ENCODE data around the gene CHGA. TPM values are rescaled to one million over a fixed set of nuclear protein-coding genes. Genes with fewer than 3 reads are reported as not detected.

The CHGA gene
- polyA plus RNA-seq, 2 of the 4 experiments (the other 2 are of a cell fraction) = 0.32 to 0.70 TPM

DNA sequence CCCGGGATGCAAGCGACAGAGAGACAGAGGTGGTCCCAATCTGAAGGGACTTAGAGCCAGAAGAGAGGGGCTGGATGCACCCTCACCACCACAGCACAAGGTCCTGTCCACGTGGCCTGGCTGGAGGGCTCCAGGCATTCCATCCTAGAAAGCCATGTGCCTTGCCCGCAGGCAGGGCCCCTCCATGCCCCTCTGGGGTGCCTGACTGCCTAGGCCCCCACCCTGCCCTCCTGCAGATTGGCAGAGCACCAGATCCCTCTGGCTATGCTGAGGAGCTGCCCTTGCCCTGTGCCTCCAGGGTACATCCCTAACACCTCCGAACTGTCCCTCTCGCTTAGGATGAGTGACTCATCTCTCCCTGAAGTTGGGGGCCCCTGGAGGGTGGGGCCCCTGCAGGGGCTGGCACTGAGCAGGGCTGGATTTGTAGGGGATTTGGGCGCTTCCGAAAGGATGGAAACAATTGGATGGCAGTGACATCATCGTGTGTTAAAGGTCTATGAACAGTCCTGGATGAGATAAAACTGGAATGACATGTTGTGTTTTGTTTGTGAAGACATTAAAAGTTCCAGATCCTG lies 50.9 kb downstream of the CHGA start:
- no peak for TF ChIP-seq HOXB13 (CRISPR knock-in tag; IDR thresholded peaks at IDR 0.05; ENCODE audit: low read depth)
- no peak for TF ChIP-seq FOXS1 (CRISPR knock-in tag; IDR thresholded peaks at IDR 0.05)
- Histone ChIP-seq H3K9me3 (peaks cover 23% of the 10 kb centered on the region), H3K4me2 (no peak overlapping the region), H3K4me1 (no peaks in the 10 kb centered on the region), H3K4me3 (no peak overlapping the region), H3K27ac (no peak overlapping the region)
- CTCF ChIA-PET = interaction anchor here (1.0 to 2.0 kb wide), 4 partner anchors 22 to 431 kb away, joined by 3 to 10 read pairs (median 6); no protein-coding TSS in a partner anchor
- POLR2A ChIA-PET = no interaction called here
- 86% methylated on average over 9 of the region's 9 CpGs for WGBS (ENCODE audit: missing lambda C conversion rate)
- FAIRE-seq (no peak), DNase-seq (ENCODE audit: low read depth in 1 of 2, low spot score in 1 of 2) (no peak), ATAC-seq (no peak)

DNA sequence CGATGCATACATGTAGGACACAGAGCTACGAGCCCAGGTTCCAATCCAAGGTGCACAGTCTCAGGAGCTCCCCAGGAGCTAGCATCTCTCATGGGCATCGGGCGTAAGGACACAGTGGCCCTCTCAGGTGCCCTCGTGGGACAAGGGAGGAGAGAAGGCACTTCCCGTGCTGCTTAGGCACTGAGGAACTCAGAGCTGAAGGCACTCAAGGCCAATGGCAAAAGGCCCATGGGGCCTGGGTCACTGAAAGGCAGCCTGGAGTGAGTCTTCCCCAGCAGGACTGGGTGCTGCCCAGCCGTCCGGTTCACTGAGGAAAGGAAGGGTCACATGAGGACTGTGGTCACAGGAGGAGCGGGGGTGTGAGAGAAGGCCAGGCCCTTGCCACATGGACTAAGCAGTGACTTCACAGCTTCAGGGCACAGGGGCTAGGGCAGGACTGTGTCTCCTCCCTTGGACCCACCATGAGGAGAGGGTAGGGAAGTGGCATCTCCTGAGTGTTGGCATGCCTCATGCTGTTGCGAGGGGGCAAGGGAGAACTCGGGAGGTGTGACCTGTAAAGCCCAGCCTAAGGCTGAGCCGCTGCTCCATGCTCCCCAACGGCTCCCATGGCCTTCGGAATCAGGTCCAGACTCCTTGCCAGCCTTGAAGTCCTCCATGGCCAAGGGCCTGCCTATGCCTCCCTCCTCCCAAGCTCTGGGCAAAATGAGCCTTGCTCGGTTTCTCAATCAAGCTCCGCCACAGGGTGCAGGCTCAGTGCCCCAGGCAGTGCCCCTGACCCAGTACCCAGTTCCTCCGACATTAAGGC lies 51.8 kb downstream of the CHGA start:
- POLR2A ChIA-PET = no interaction called here
- DNase-seq (ENCODE audit: low read depth in 1 of 2, low spot score in 1 of 2) (no peak), FAIRE-seq (no peak), ATAC-seq (no peak)
- H3K27ac ChIP-seq = no peak overlapping the region
- no peaks in the 10 kb centered on the region for H3K4me1 ChIP-seq
- WGBS (ENCODE audit: missing lambda C conversion rate) = 91% methylated on average over 16 of the region's 17 CpGs
- CTCF ChIA-PET = interaction anchor here (1.0 to 2.0 kb wide), 3 partner anchors 23 to 139 kb away, joined by 3 to 10 read pairs (median 9); no protein-coding TSS in a partner anchor
- no peak overlapping the region for H3K4me3 ChIP-seq
- H3K4me2 ChIP-seq = no peak overlapping the region
- peaks cover 29% of the 10 kb centered on the region for H3K9me3 ChIP-seq
- TF ChIP-seq, protein P1, sequence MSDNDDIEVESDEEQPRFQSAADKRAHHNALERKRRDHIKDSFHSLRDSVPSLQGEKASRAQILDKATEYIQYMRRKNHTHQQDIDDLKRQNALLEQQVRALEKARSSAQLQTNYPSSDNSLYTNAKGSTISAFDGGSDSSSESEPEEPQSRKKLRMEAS (IDR thresholded peaks at IDR 0.05) = no peak
- TF ChIP-seq GATA3 (IDR thresholded peaks at IDR 0.05; ENCODE audit: borderline replicate concordance) = no peak
- TF ChIP-seq, protein P2, sequence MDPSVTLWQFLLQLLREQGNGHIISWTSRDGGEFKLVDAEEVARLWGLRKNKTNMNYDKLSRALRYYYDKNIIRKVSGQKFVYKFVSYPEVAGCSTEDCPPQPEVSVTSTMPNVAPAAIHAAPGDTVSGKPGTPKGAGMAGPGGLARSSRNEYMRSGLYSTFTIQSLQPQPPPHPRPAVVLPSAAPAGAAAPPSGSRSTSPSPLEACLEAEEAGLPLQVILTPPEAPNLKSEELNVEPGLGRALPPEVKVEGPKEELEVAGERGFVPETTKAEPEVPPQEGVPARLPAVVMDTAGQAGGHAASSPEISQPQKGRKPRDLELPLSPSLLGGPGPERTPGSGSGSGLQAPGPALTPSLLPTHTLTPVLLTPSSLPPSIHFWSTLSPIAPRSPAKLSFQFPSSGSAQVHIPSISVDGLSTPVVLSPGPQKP (IDR thresholded peaks at IDR 0.05; ENCODE audit: low read depth, low read length) = no peak
- TF ChIP-seq MAFK (IDR thresholded peaks at IDR 0.05; ENCODE audit: partially characterized antibody) = no peak
- no peak for TF ChIP-seq CEBPB (IDR thresholded peaks at IDR 0.05)
- TF ChIP-seq, protein P3, sequence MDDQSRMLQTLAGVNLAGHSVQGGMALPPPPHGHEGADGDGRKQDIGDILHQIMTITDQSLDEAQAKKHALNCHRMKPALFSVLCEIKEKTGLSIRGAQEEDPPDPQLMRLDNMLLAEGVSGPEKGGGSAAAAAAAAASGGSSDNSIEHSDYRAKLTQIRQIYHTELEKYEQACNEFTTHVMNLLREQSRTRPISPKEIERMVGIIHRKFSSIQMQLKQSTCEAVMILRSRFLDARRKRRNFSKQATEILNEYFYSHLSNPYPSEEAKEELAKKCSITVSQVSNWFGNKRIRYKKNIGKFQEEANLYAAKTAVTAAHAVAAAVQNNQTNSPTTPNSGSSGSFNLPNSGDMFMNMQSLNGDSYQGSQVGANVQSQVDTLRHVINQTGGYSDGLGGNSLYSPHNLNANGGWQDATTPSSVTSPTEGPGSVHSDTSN (IDR thresholded peaks at IDR 0.05) = no peak
- no peak for TF ChIP-seq PHF8 (IDR thresholded peaks at IDR 0.05; ENCODE audit: borderline replicate concordance, low read depth)
- no peak for TF ChIP-seq SREBF2 (IDR thresholded peaks at IDR 0.05)
- no peak for TF ChIP-seq ZC3H11A (IDR thresholded peaks at IDR 0.05)
- no peak for TF ChIP-seq CBX2 (IDR thresholded peaks at IDR 0.05; ENCODE audit: borderline replicate concordance, low read depth)
- TF ChIP-seq NFE2L2 (conservative IDR thresholded peaks at IDR 0.05; ENCODE audit: low read length) = no peak
- TF ChIP-seq ZSCAN20 (CRISPR knock-in tag; IDR thresholded peaks at IDR 0.05) = no peak
- no peak for TF ChIP-seq HOXB5 (CRISPR knock-in tag; IDR thresholded peaks at IDR 0.05)
- TF ChIP-seq, protein P4, sequence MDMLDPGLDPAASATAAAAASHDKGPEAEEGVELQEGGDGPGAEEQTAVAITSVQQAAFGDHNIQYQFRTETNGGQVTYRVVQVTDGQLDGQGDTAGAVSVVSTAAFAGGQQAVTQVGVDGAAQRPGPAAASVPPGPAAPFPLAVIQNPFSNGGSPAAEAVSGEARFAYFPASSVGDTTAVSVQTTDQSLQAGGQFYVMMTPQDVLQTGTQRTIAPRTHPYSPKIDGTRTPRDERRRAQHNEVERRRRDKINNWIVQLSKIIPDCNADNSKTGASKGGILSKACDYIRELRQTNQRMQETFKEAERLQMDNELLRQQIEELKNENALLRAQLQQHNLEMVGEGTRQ (IDR thresholded peaks at IDR 0.05) = no peak

DNA sequence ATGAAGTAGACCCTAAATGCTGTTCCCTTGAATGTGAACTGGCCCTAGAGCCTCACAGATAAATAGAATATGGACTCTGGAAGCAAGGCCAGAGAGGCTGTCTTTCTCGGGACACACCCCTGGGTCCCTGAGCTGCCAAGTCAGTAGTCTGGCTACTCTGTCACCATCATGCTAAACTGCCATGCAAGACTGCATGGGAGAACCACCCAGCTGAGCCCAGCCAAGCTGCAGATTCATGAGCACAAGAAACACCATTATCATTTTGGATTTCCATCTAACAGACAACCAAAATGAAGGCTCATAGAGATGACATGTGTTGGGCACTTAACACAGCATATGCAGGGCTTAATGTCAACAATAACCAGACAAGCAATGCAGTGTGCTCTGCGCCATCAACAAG lies 53.3 kb downstream of the CHGA start:
- H3K27ac ChIP-seq = no peak overlapping the region
- FAIRE-seq = no peak
- no peak overlapping the region for H3K4me3 ChIP-seq
- no peak for DNase-seq (ENCODE audit: low read depth in 1 of 2, low spot score in 1 of 2)
- H3K4me1 ChIP-seq = no peaks in the 10 kb centered on the region
- CTCF ChIA-PET = no interaction called here
- H3K9me3 ChIP-seq = peaks cover 35% of the 10 kb centered on the region
- no peak for TF ChIP-seq HOXB5 (CRISPR knock-in tag; IDR thresholded peaks at IDR 0.05)
- TF ChIP-seq RFX5 (IDR thresholded peaks at IDR 0.05) = no peak
- no peak for TF ChIP-seq NPAS2 (CRISPR knock-in tag; IDR thresholded peaks at IDR 0.05; ENCODE audit: borderline replicate concordance)
- TF ChIP-seq RNF2 (IDR thresholded peaks at IDR 0.05; ENCODE audit: borderline replicate concordance, low read depth) = no peak
- no peak for TF ChIP-seq KDM5A (IDR thresholded peaks at IDR 0.05)
- TF ChIP-seq HOXA7 (CRISPR knock-in tag; IDR thresholded peaks at IDR 0.05) = no peak
- TF ChIP-seq, protein P5, sequence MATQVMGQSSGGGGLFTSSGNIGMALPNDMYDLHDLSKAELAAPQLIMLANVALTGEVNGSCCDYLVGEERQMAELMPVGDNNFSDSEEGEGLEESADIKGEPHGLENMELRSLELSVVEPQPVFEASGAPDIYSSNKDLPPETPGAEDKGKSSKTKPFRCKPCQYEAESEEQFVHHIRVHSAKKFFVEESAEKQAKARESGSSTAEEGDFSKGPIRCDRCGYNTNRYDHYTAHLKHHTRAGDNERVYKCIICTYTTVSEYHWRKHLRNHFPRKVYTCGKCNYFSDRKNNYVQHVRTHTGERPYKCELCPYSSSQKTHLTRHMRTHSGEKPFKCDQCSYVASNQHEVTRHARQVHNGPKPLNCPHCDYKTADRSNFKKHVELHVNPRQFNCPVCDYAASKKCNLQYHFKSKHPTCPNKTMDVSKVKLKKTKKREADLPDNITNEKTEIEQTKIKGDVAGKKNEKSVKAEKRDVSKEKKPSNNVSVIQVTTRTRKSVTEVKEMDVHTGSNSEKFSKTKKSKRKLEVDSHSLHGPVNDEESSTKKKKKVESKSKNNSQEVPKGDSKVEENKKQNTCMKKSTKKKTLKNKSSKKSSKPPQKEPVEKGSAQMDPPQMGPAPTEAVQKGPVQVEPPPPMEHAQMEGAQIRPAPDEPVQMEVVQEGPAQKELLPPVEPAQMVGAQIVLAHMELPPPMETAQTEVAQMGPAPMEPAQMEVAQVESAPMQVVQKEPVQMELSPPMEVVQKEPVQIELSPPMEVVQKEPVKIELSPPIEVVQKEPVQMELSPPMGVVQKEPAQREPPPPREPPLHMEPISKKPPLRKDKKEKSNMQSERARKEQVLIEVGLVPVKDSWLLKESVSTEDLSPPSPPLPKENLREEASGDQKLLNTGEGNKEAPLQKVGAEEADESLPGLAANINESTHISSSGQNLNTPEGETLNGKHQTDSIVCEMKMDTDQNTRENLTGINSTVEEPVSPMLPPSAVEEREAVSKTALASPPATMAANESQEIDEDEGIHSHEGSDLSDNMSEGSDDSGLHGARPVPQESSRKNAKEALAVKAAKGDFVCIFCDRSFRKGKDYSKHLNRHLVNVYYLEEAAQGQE (IDR thresholded peaks at IDR 0.05) = no peak
- TF ChIP-seq, protein P1 (IDR thresholded peaks at IDR 0.05) = no peak
- no peak for TF ChIP-seq GATA3 (IDR thresholded peaks at IDR 0.05; ENCODE audit: borderline replicate concordance)
- TF ChIP-seq ZC3H11A (IDR thresholded peaks at IDR 0.05) = no peak
- TF ChIP-seq CBX8 (IDR thresholded peaks at IDR 0.05) = no peak
- no peak for TF ChIP-seq HDAC2 (IDR thresholded peaks at IDR 0.05)
- no peak for TF ChIP-seq NR3C1 (IDR thresholded peaks at IDR 0.05)
- TF ChIP-seq CEBPB (IDR thresholded peaks at IDR 0.05) = no peak
- no peak for ATAC-seq
- H3K4me2 ChIP-seq = no peak overlapping the region
- 95% methylated on average over 2 of the region's 2 CpGs for WGBS (ENCODE audit: missing lambda C conversion rate)
- POLR2A ChIA-PET = no interaction called here
